Activated naive CD4-positive, alpha-beta T cell treated with anti-CD3 and anti-CD28 coated beads, Interleukin-2, amount 50 U/mL, for 24 hours (primary cell): ENCODE measurements around the gene BTBD10.

Experiments used
- H3K27ac Mint-ChIP-seq: one replicate; pipeline ENCODE4 v1.8.0; 2021; ENCODE audit warnings: mild to moderate bottlenecking, mixed read lengths
- H3K27me3 Mint-ChIP-seq: one replicate; pipeline ENCODE4 v1.8.0; 2021; ENCODE audit warnings: mixed read lengths
- H3K36me3 Mint-ChIP-seq: one replicate; pipeline ENCODE4 v1.8.0; 2021; ENCODE audit warnings: mixed read lengths
- H3K4me1 Mint-ChIP-seq: one replicate; pipeline ENCODE4 v1.8.0; 2021; ENCODE audit warnings: mixed read lengths
- H3K4me3 Mint-ChIP-seq: one replicate; pipeline ENCODE4 v1.8.0; 2021; ENCODE audit warnings: mild to moderate bottlenecking, mixed read lengths
- H3K9me3 Mint-ChIP-seq: one replicate; pipeline ENCODE4 v1.8.0; 2021; ENCODE audit warnings: mixed read lengths

Gene BTBD10

GRCh38 chr11:13462901-13463778 is at the start of gene BTBD10:
TSS of gene BTBD10 (minus strand) at chr11:13463222. CDS start at chr11:13445124, 18,098 bp downstream.
- H3K27ac Mint-ChIP-seq: peak within 1 kb of the TSS; percentile 98
- peaks cover 44% of the 10 kb centered on the region for H3K4me1 Mint-ChIP-seq
- H3K9me3 Mint-ChIP-seq: no peaks in the 10 kb centered on the region
- H3K27me3 Mint-ChIP-seq: no peaks in the 10 kb centered on the region
- H3K36me3 Mint-ChIP-seq: peaks cover 8% of the 10 kb centered on the region
- H3K4me3 Mint-ChIP-seq: peak within 1 kb of the TSS; percentile 99

DNA sequence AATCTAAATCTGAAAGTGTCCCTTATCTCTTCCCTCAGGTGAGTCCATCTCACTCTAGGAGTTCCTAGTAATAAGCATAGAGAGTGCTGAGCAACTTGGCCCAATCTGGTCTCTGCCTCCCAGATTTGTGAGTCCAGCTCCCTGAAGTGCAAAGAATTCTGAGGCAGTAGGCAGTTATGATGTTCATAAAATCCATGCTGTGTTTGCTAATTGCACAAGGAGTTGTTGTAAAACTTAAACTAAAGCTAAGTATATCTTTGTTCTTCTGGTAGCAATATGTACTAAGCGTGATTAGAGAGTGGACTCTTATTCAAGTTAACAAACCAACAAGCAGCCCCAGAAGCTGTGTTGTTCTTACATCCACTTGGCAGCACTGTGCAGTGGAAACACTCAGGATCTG is 40.4 kb upstream of the BTBD10 start:
- no peak overlapping the region for H3K27ac Mint-ChIP-seq

GRCh38 chr11:13502492-13502891 is 39.5 kb upstream of the BTBD10 start:
- no peaks in the 10 kb centered on the region for H3K4me1 Mint-ChIP-seq
- peaks cover 1% of the 10 kb centered on the region for H3K36me3 Mint-ChIP-seq
- peaks cover 29% of the 10 kb centered on the region for H3K27me3 Mint-ChIP-seq
- no peak overlapping the region for H3K4me3 Mint-ChIP-seq
- H3K27ac Mint-ChIP-seq: no peak overlapping the region
- H3K9me3 Mint-ChIP-seq: peaks cover 5% of the 10 kb centered on the region

More for the DNA sequence above, 40.4 kb upstream of the BTBD10 start:
- Mint-ChIP-seq H3K4me3 (no peak overlapping the region), H3K27me3 (peaks cover 26% of the 10 kb centered on the region), H3K9me3 (peaks cover 5% of the 10 kb centered on the region), H3K36me3 (peaks cover 1% of the 10 kb centered on the region), H3K4me1 (no peaks in the 10 kb centered on the region)

- peaks cover 13% of the 10 kb centered on the region for H3K27me3 Mint-ChIP-seq
- no peaks in the 10 kb centered on the region for H3K4me1 Mint-ChIP-seq
- H3K4me3 Mint-ChIP-seq: no peak within 1 kb of the TSS
- H3K9me3 Mint-ChIP-seq: peaks cover 5% of the 10 kb centered on the region
- H3K36me3 Mint-ChIP-seq: peaks cover 1% of the 10 kb centered on the region
- H3K27ac Mint-ChIP-seq: no peak within 1 kb of the TSS
Measured at GRCh38 chr11:13495929-13496328, 32.9 kb upstream of the BTBD10 start, which contains the start of gene PTH. TSS of gene PTH (minus strand) at chr11:13495997. CDS start at chr11:13492855, 3,142 bp downstream.

- Mint-ChIP-seq H3K27ac (no peak overlapping the region), H3K4me1 (no peaks in the 10 kb centered on the region), H3K36me3 (peaks cover 1% of the 10 kb centered on the region), H3K4me3 (no peak overlapping the region), H3K27me3 (peaks cover 9% of the 10 kb centered on the region), H3K9me3 (peaks cover 2% of the 10 kb centered on the region)
Measured at GRCh38 chr11:13494051-13494450, 31.0 kb upstream of the BTBD10 start.

DNA sequence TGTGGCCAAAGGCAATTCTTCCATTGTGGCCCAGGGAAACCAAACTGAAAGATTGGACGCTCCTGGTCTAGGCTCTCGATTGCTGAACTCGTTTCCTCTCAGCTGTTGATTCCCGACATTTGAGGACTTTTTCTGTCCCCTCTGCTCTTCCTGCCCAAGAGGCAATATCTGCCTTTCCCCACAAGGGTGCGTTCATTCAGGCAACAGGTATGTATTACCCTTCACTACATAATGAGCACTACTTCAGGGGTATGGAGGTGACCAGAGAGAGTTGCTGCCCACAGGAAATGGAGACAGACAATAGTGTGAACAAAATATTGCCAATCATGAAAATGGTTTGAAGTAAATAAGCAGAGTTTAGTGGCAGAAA is 24.6 kb upstream of the BTBD10 start:
- H3K27ac Mint-ChIP-seq: no peak overlapping the region
- H3K9me3 Mint-ChIP-seq: peaks cover 3% of the 10 kb centered on the region
- peaks cover 2% of the 10 kb centered on the region for H3K36me3 Mint-ChIP-seq
- peak overlapping the region; percentile 70 for H3K4me3 Mint-ChIP-seq
- H3K27me3 Mint-ChIP-seq: no peaks in the 10 kb centered on the region
- H3K4me1 Mint-ChIP-seq: peaks cover 5% of the 10 kb centered on the region

DNA sequence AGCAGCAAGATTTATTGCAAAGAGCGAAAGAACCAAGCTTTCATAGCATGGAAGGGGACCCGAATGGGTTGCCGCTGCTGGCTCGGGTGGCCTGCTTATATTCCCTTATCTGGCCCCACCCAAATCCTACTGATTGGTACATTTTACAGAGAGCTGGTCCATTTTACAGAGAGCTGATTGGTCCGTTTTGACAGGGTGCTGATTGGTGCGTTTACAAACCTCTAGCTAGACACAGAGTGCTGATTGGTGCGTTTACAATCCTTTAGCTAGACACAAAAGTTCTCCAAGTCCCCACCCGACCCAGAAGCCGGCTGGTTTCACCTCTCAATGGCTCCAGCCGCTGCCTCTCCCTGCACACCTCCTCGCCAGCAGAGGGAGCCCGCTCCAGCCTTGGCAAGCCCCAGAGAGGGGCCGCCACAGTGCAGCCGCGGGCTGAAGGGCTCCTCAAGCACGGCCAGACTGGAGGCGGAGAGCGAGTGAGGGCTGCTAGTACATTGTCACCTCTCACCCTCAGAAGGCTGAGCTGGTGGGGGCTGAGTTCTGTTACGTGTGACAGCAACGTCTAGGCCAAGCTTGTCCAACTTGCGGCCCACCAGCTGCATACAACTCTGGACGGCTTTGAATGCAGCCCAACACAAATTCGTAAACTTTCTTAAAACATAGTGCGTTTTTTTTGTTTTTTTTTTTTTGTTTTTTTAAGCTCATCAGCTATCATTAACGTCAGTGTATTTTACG is 24.1 kb upstream of the BTBD10 start:
- H3K36me3 Mint-ChIP-seq: peaks cover 2% of the 10 kb centered on the region
- peaks cover 5% of the 10 kb centered on the region for H3K4me1 Mint-ChIP-seq
- no peak overlapping the region for H3K27ac Mint-ChIP-seq
- peaks cover 3% of the 10 kb centered on the region for H3K9me3 Mint-ChIP-seq
- peak overlapping the region; percentile 70 for H3K4me3 Mint-ChIP-seq
- H3K27me3 Mint-ChIP-seq: peaks cover 1% of the 10 kb centered on the region

GRCh38 chr11:13480198-13480597 is 17.2 kb upstream of the BTBD10 start:
- peaks cover 2% of the 10 kb centered on the region for H3K36me3 Mint-ChIP-seq
- peaks cover 9% of the 10 kb centered on the region for H3K27me3 Mint-ChIP-seq

DNA sequence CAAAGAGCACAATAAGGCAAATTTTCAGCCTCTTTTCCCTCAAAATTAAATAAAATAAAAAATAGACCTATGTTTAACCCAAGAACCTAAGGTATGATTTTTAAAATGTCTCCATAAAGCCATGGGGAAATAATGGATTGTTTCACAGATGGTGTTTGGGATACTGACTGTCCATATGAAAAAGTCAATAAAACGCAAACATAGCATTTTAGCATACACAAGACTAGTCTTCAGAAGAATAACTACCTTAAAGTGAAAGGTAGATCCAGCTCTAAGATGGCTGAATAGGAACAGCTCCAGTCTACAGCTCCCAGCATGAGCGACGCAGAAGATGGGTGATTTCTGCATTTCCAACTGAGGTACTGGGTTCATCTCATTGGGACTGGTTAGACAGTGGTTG is 16.7 kb upstream of the BTBD10 start:
- Mint-ChIP-seq H3K27me3 (peaks cover 9% of the 10 kb centered on the region), H3K9me3 (peaks cover 2% of the 10 kb centered on the region), H3K27ac (no peak overlapping the region)

More at GRCh38 chr11:13480198-13480597, 17.2 kb upstream of the BTBD10 start:
- Mint-ChIP-seq H3K4me3 (no peak overlapping the region), H3K9me3 (peaks cover 3% of the 10 kb centered on the region), H3K4me1 (no peaks in the 10 kb centered on the region), H3K27ac (no peak overlapping the region)

DNA sequence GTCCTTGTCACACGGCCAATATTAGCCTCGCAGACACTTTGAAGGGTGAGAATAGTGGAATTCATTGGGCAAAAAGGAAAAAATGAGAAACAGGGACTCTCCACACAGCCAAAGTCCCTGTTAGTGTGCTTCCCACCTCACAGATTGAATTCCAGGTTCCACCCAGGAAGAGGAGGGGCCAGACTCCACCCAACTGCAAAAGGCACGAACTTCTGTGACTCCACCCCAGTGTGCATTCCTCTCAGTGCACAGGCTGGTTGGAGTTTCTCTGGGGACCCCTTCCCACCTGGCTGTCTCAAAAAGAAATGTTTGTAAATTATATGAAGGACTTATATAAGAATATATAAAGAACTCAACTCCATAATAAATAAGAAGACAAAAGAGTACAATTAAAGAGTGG is 12.1 kb upstream of the BTBD10 start:
- H3K4me3 Mint-ChIP-seq: no peak overlapping the region
- no peaks in the 10 kb centered on the region for H3K9me3 Mint-ChIP-seq
- no peaks in the 10 kb centered on the region for H3K4me1 Mint-ChIP-seq
- H3K27ac Mint-ChIP-seq: no peak overlapping the region
- peaks cover 6% of the 10 kb centered on the region for H3K27me3 Mint-ChIP-seq
- H3K36me3 Mint-ChIP-seq: no peaks in the 10 kb centered on the region

More for the DNA sequence above, 16.7 kb upstream of the BTBD10 start:
- Mint-ChIP-seq H3K4me3 (no peak overlapping the region), H3K36me3 (peaks cover 2% of the 10 kb centered on the region), H3K4me1 (no peaks in the 10 kb centered on the region)

GRCh38 chr11:13473013-13473722 is 10.1 kb upstream of the BTBD10 start:
- Mint-ChIP-seq H3K9me3 (no peaks in the 10 kb centered on the region), H3K4me1 (no peaks in the 10 kb centered on the region), H3K36me3 (no peaks in the 10 kb centered on the region), H3K27me3 (peaks cover 6% of the 10 kb centered on the region), H3K27ac (no peak overlapping the region), H3K4me3 (no peak overlapping the region)

- H3K9me3 Mint-ChIP-seq: no peaks in the 10 kb centered on the region
- H3K4me3 Mint-ChIP-seq: no peak overlapping the region
- no peaks in the 10 kb centered on the region for H3K36me3 Mint-ChIP-seq
- H3K27ac Mint-ChIP-seq: no peak overlapping the region
- peaks cover 6% of the 10 kb centered on the region for H3K27me3 Mint-ChIP-seq
- peaks cover 8% of the 10 kb centered on the region for H3K4me1 Mint-ChIP-seq
Measured at GRCh38 chr11:13468750-13469149, 5.7 kb upstream of the BTBD10 start.

DNA sequence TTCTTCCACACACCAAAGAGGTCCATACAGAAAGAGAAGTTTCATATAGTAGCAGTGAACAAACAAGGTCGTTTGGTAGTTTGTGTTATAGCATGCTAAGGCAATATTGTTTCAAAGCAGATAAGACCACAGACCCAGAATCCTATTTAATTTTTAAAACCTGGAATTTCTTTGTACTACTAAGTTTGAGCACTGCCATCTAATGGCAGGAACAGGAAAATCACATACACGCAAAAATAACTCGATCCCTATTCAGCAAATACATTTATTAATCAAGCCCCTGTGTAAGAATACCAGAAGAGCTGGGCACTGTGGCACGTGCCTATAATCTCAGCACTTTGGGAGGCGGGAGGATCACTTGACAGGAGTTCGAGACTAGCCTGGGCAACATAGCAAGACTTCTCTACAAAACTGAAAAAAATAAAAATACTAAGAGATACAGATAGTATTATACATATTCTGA is 2.9 kb upstream of the BTBD10 start:
- no peak overlapping the region for H3K27ac Mint-ChIP-seq
- H3K9me3 Mint-ChIP-seq: no peaks in the 10 kb centered on the region
- H3K36me3 Mint-ChIP-seq: no peaks in the 10 kb centered on the region
- peaks cover 29% of the 10 kb centered on the region for H3K4me1 Mint-ChIP-seq
- peaks cover 6% of the 10 kb centered on the region for H3K27me3 Mint-ChIP-seq
- H3K4me3 Mint-ChIP-seq: no peak overlapping the region

DNA sequence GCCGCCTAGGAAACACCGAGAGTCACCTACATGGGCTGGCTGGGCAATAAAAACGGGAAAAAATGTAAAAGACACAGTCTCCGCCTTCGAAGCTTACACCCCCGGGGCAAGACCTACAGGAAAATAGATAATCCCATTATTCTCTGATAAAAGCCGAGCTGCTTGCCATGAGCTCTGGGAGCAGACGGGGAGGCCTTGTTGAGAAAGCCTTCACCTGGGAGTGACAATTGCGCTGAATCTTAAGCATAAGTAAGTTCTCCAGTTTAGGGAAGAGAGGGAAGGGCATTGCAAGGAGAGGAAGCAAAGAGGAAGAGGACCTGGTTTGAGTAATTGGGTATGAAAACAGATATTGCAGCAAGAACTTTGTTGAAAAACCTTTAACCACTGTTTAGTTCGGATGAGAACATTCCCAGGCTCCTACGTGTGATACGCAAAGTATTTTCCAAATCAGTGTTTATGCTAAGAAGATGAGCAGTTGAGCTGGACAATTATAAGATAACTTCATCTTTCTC is 813 bp upstream of the BTBD10 start:
- peaks cover 8% of the 10 kb centered on the region for H3K36me3 Mint-ChIP-seq
- no peaks in the 10 kb centered on the region for H3K27me3 Mint-ChIP-seq
- H3K9me3 Mint-ChIP-seq: no peaks in the 10 kb centered on the region
- peak overlapping the region; percentile 99 for H3K4me3 Mint-ChIP-seq
- H3K4me1 Mint-ChIP-seq: peaks cover 44% of the 10 kb centered on the region
- peak overlapping the region; percentile 98 for H3K27ac Mint-ChIP-seq

DNA sequence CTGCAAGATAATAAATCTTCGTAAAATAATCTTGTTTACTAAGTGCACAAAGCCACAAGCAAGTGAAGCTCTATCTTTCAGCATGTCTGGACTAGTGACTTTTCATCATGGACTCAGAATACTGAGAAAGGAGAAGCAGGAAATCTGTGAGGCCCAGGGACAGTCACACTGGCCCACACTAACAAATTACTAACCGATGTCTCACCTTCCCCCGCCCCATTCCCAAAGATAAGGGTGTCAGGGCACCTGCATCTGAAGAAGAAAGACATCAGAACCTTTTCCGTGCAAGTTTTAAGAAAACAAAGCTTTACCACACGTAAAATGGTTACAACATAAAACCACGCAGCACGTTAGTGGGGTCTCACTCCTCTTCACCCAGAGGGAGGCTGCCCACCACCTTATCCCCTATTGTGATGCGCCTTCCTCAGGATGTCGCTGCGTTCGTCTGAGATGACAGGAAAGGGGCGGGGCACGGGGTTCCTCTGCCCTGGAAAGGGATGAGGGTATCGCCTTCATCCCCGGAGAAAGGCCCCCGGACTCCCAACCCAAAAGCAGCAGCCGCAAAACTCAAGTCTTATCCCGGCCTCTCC is 616 bp downstream of the BTBD10 start:
- Mint-ChIP-seq H3K9me3 (no peaks in the 10 kb centered on the region), H3K4me3 (peak overlapping the region; percentile 99), H3K27me3 (no peaks in the 10 kb centered on the region), H3K36me3 (peaks cover 8% of the 10 kb centered on the region), H3K4me1 (peaks cover 44% of the 10 kb centered on the region), H3K27ac (peak overlapping the region; percentile 98)
